Skeletal muscle cell (primary cell): ENCODE data around the gene NCOR2.
A peak's percentile ranks its signal among the peaks of the same experiment; 100 is the strongest.

Experiments used
- DNase-seq: peaks from one replicate; pipeline ENCODE4 v3.0.0-alpha.2; 2010; ENCODE audit warnings: low read depth
- H3K4me3 ChIP-seq: 2 replicates; pipeline ENCODE4 v1.5.1; 2011; ENCODE audit warnings: low read depth, mild to moderate bottlenecking, control low read depth, low read length, moderate library complexity

Gene NCOR2

GRCh38 chr12:124532967-124533366 lies 34.4 kb downstream of the NCOR2 start:
- no peak for DNase-seq
- H3K4me3 ChIP-seq = no peak overlapping the region

- H3K4me3 ChIP-seq = no peak overlapping the region
- no peak for DNase-seq
These were observed 35.1 kb downstream of the NCOR2 start for GRCh38 chr12:124532331-124532750.

GRCh38 chr12:124531906-124532305 lies 35.5 kb downstream of the NCOR2 start:
- no peak for DNase-seq
- no peak overlapping the region for H3K4me3 ChIP-seq

- no peak for DNase-seq
These were observed 36.1 kb downstream of the NCOR2 start for GRCh38 chr12:124531281-124531745.

GRCh38 chr12:124530637-124531263 lies 36.7 kb downstream of the NCOR2 start:
- no peak for DNase-seq
- H3K4me3 ChIP-seq = no peak overlapping the region

More at GRCh38 chr12:124531281-124531745, 36.1 kb downstream of the NCOR2 start:
- no peak overlapping the region for H3K4me3 ChIP-seq

GRCh38 chr12:124529565-124530276 lies 37.7 kb downstream of the NCOR2 start:
- no peak for DNase-seq
- H3K4me3 ChIP-seq = no peak overlapping the region

- no peak for DNase-seq
- H3K4me3 ChIP-seq = no peak overlapping the region
These were observed 39.4 kb downstream of the NCOR2 start for GRCh38 chr12:124527861-124528561.

- DNase-seq = no peak
- no peak overlapping the region for H3K4me3 ChIP-seq
These were observed 41.3 kb downstream of the NCOR2 start for GRCh38 chr12:124525927-124526692.

- H3K4me3 ChIP-seq = no peak overlapping the region
- peak; percentile 51 for DNase-seq
These were observed 42.0 kb downstream of the NCOR2 start for GRCh38 chr12:124525455-124525854.

GRCh38 chr12:124524231-124524925 lies 43.0 kb downstream of the NCOR2 start:
- DNase-seq = no peak
- no peak overlapping the region for H3K4me3 ChIP-seq

GRCh38 chr12:124523071-124523470 lies 44.3 kb downstream of the NCOR2 start:
- no peak for DNase-seq
- H3K4me3 ChIP-seq = no peak overlapping the region

- no peak for DNase-seq
These were observed 46.5 kb downstream of the NCOR2 start for GRCh38 chr12:124520907-124521306.

GRCh38 chr12:124520265-124520701 lies 47.1 kb downstream of the NCOR2 start:
- no peak overlapping the region for H3K4me3 ChIP-seq
- no peak for DNase-seq

More at GRCh38 chr12:124520907-124521306, 46.5 kb downstream of the NCOR2 start:
- no peak overlapping the region for H3K4me3 ChIP-seq

GRCh38 chr12:124519746-124520145 lies 47.7 kb downstream of the NCOR2 start:
- H3K4me3 ChIP-seq = no peak overlapping the region

GRCh38 chr12:124518051-124518932 lies 49.1 kb downstream of the NCOR2 start:
- DNase-seq = peak; percentile 99
- peak overlapping the region; percentile 64 for H3K4me3 ChIP-seq

More at GRCh38 chr12:124519746-124520145, 47.7 kb downstream of the NCOR2 start:
- DNase-seq = no peak
